OCI-M2 (cell line): ENCODE results near the gene DKC1.

Experiments used
- DNase-seq: peaks from one replicate; lab custom pipeline; 2025; ENCODE audit not compliant: unreplicated experiment; lab: John Stamatoyannopoulos, UW

The DKC1 gene

DNA sequence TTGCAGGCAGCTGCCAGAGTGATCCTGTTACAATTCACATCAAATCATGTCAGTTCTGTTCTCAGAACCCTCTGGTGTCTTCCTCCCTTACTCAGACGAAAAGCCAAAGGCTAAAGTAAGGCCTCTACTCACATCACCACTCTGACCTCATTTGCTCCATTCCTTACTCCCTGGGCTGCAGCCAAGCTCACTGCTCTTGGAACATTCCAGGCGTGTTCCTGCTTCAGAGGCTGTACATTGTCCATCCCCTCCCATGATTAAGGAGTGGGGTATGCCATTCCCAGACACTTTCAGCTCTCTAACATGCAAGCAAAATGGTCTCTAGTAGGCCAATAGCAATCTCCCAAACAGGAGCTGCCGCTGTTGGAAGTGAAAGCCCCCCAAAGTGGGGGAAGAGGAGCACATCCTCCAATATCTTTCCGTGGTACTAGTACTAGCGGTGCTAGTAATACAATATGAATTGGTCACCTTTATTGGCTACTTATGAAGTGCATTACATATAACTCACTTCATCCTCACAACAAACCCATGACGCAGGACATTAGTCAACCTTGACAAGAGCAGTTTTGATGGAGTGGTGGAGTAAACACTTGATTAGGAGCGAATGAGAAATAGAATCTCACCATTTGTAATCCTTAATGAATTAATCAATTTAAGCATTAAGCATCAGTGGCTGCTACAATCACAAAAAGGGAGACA lies 26.8 kb upstream of the DKC1 start:
- DNase-seq, result no peak

DNA sequence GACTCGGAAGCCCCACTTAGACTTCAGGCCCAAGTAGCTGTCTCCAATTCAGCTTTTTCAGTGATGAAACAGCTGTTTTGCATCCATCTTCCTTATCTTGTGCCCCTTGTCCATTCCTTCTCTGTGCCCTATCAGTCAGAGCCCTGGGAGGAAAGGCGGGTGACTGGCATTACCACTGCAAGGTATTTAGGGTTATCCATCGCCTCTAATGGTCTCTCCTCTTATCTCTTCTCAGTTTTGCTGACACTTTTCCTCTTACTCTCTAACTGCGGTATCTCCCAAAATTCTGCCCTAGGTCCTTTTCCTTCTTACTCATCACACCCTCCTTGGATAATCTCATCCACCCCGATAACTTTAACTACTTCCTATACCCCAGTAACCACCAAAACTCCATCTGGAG lies 25.5 kb upstream of the DKC1 start:
- no peak for DNase-seq

DNA sequence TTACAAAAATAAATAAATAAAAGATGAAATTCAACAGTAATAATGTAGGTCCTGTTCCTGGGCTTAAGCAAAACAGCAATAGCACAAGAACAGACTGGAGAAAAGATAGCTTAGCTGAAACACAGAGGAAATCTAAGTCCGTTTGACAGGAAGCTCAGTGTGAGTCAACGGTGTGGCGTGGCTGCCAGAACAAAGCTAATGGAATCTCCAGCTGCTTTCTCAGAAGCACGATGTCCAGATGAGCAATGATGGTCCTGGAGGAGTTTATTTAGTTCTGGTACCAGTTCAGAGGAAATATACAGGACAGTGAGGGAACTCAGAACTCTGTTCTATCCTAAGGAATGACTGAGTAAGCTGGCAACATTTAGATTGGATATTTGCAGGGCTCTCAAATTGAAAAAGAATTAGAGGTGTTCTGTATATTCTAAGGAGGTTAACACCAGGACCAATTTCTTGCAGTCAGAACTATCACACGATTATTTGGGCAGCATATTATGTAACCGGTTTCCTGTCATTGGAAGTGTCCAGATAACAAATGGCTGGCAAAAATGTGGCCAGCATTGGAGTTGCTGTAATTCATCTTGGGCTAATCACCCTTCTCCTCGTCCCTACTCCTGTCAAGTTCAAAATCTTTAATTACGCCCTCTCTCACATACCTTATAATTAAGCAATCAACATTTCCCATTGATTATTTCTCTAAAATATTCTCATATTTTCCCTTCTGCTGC lies 24.5 kb upstream of the DKC1 start:
- DNase-seq, result no peak

DNA sequence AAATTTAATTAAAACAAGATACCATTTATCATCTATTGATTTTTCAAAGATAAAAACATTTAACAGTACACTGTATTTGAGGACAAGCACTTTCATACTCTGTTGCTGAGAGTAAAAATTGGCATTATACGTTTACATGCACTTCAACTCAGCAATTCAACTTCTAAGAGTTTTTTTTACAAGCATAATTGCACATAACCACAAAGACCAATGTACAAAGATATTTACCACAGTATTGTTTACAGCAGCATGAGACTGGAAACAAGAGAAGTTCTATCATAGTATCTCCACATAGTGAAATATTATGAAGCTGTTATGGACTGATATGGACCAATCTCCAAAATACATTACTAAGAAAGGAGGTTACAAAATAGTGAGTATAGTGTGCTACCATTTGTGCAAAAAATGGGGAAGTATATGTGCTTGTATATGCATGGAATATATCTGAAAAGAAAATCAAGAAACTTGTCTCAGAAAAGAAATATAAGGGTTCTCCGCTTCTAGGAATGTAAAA lies 22.7 kb upstream of the DKC1 start:
- DNase-seq, result no peak

DNA sequence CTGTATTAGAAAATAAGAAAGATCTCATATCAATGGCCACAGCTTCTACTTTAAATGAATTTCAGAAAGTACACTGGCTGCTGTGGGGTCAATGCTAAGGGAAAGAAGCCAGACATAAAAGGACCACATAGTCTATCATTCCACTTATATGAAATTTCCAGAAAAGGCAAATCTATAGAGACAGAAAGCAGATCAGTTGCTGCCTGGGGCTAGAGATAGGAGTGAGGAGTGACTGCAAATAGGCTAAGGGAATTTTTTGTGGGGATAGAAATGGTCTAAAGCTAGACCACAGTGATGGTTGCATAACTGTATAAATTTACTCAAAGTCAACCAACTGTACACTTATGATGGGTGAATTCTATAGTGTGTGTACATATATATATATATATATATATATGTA lies 20.1 kb upstream of the DKC1 start:
- DNase-seq, result no peak

DNA sequence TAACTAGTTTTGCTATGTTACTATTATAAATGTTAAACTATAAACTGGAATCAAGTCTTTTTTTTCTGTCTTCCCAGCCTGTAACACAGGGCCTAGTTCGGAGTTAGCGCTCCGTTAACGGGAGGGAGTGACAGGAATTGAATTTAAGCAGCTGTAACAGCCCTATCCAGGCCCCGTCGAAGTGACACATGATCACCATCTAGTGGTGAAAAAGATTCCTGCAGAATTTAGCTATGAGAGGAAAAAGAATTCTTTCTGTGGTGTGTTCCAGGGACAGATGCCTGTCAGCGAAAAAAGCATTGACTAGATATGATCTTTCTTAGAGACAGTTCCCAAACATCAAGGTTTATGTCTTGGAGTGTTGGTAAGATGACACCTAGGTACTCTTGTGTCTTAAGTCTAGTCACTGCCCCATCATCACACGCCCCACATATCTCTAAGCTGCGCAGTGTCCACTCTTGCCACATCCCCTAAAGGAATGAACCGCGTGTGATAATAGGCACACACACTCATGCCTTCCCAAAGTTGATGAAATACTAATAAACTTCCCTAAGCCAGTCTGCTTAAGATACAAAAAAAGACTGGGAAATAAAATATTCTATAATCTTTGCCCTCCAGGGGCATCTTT lies 13.8 kb upstream of the DKC1 start:
- DNase-seq, result no peak

DNA sequence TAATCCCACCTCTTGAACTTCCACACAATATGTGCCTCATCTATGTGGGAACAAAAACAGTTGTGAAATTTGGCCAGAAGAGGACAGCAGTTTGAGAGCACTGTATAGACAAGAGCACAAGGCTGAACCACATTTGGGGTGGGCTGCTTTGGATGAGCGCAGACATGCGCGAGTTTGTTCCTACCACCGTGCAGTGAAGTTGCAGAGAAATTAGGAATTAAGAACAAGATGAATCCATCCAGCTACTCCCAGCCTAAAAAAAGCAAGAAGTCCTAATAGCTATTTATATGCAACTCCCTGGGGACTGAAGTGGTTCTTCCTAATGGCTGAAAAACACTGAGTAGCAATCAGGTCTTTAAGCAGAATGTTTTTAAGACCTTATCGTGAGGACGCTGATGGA lies 12.8 kb upstream of the DKC1 start:
- no peak for DNase-seq

DNA sequence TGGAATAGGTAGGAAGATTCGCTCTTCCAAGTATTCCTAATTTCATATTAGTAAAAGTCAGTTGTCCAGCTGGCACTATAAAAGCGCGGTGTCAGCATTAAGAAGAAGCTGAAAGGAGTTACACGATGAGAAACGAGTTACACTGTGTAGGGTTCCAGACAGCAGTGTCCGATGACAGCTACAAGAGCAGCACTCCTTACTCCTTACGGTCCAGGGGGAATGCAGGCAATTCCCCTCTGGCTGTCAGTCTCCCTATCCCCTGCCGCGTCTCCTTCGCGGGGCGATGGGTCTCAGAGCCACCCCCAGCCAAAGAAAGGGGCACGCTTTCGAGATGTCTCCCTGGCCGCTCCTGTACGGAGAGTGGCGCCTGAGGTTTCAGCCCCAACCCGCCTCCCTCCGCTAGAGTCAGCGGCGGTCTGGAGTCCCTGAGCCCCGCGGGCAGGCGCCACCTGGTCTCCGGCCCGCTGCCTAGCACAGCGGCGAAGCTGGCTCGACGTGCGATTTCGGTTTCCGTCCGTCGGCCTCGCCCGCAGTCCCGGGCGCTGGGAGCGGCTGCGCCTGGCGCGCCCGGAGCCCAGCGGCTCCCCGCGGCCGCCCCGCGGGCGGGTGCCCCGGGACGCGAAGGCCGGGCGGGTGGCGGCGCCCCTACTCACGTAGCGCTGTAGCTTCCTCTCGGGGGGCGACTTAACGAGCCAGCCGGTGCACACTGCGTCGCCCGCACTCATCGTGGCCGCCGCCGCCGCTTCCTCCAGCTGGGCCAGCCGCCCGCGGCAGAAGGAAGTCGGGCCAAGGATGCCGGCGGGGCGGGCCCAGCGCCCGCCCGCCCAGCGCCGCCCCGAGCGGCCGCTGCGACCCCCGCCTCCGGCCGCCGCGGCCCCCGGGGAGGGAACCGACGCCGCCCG lies 12.1 kb upstream of the DKC1 start, which contains the start of gene GAB3:
Gene GAB3, minus strand, starts transcription at position 777 of the 902 bp plus-strand sequence. Its CDS starts 52 bp downstream, at position 725.
- DNase-seq, result no peak

DNA sequence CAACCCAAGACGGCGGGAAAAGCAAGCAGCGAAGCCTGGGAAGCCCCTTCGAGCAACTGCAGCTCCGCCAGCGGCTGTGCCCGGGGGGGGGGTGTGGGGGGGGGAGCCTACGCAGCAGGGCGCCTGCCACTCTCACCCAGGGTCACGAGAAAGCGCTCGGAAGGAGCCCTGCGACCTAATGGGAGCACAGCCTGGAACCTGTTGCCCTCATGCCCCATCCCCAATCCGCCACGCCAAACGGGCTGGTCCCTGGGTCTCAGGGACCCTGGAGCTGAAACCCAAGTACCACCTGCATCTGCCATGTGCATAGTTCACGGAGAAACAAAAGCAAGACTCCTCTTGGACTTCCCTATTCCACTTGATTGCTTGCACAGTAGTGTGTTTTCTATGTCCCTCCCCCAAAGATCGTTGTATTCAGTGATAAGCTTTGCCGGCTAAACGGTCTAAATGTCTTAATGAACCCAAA lies 11.4 kb upstream of the DKC1 start:
- DNase-seq, result no peak

DNA sequence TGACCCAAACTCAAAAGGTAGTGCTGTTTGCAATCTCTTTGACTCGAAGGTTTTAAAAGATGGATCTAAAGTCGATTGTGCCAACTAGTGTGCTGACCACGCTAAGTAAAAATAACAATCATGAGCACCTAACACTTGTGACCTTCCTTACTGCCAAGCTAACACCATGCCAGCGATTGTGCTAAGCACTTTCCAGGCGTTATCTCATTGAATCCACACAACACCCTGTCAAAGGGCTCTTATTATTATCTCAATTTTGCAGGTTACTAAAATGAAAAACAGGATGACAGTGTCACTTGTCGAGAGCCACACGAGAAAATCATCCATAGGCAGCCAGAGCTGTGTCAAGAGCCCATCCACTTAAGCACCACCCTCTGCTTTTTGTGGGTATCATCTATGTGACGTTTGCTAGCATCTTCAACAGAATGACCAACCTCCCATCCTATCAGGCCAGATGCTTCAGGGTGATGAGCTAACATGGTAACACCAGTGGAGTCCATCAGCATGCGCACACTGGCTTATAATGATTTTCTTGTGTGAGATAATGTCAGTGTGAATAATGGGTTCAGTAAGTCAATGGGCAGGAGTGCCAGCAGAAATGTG lies 10.9 kb upstream of the DKC1 start:
- DNase-seq, result no peak

DNA sequence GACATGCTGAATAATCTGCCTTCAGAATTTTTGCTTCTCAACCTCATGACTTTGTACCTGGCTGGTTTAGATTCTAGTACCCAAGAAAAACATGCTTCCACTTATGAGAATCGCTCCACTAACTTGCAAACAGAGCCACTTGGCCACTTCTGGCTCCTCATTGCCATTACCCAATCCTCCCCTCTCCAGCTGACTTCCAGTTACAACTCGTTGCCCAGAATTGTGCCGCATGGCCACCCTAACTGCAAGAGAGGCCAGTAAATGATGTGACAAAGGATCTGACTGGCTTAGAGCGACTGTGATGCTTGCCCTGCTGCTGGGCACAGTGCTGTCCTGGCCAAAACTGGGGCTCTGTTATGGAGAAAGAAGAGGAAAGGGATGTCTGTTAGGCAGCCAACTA lies 4.0 kb upstream of the DKC1 start:
- DNase-seq, result no peak

DNA sequence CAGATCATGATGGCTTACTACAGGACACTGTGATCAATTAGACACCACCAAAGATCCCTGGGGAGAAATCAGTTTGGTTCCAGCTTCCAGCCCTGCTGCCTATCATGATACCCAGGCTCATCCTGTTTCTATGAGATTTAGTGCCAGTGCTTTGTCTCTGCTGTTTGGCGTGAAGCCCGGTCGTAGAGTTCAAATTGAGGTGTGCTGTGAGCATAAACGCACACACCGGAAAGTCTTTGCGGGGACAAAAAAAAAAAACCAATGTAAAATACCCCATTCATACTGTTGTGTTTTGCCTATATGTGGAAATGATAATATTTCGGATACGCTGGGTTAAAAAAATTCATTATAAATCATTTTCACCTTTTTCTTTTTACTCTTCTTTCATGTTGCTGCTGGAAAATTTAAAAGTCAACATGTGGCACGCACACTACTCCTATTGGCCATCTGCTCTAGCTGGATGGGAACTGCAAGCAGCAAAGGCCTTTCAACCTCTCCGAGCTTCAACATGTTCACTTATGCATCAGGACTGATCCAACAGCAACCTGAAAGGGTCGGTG lies 607 bp upstream of the DKC1 start:
- no peak for DNase-seq

DNA sequence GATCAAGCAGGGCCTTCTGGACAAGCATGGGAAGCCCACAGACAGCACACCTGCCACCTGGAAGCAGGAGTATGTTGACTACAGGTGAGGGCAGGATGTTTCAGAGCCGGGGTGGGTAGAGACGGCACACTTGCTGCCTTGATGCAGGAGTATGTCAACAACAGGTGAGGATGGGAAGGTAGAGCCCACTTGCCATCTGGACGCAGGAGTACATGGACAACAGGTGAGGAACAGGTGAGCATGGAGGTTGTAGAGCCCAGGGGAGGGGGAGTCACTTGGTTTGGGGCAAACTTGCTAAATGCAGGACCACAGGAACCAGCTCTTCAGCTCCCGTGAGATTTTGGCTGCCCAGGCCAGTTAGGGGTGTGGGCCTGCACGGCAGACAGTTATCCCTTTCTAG lies 12.0 kb downstream of the DKC1 start:
- DNase-seq, result no peak

DNA sequence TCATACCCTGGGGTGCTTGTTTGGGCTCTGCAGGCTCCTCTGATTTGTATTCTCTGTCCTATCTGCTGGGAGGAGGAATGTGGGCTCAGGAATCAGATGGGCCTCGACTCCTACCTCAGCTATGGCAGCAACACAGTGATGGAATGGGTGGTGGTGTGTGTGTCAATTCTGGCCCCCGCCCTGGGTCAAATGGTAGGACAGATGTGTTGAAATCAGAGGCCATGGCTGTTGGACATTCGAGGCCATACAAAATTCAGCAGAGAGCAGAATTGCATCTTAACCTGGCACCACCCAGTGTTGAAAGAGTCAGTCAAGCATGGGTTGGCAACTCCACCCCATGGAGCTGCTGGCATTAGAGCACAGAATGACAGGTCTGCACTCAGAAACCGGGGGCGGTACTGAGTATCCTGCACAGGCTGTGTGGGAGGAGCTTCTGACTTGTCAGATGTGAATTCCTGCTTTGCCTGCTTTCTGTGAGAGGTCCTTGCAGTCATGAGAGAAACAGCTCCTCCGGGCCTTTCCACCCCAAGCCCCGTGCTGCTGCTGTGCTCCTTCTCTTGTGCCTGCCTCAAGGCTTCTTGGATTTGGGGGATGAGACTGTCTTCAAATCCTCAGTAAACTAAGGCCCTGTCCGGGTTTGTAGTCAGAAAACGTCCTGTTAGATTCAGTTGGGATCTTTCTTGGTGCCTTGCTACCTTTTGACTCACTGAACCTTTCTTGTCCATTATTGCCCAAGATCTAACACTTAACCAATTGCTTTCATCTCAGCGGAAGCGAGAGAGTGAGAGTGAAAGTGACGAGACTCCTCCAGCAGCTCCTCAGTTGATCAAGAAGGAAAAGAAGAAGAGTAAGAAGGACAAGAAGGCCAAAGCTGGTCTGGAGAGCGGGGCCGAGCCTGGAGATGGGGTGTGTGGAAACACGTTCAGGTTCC lies 13.0 kb downstream of the DKC1 start:
- DNase-seq, result no peak

DNA sequence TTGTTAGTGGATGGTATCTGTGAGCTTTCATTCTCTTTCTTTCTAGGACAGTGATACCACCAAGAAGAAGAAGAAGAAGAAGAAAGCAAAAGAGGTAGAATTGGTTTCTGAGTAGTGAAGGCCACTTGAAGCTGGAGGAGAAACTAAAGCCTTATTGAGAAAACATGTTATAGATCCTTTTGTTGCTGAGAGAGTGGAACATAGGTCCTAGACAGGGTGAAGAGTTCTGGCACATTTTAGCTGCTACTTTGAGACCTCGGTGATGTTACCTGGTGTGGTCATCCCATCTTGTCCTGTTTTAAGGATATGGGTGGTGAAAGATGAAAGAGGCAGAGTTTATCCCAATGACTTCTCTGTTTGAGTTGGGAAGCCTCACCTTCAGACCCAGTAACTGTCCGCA lies 14.1 kb downstream of the DKC1 start:
- DNase-seq, result no peak

DNA sequence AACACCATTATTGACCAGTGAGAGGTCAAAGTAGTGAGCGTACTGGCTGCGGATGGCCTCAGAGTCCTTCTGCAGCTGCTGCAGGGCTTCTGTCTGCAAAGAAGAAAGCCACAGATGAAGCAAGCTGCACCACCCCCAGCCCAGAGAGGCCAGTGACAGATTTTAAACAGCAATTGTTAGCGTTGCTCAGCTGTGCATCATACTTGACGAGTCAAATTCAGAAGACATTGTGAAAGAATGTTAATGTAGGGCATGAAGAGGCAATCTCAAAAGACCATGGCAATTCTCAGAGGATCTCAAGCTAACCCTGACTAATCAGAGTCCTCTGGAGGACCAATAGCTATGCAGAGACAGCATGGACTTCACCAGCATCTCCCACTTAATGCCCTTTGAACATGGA lies 16.6 kb downstream of the DKC1 start:
- DNase-seq, result no peak

DNA sequence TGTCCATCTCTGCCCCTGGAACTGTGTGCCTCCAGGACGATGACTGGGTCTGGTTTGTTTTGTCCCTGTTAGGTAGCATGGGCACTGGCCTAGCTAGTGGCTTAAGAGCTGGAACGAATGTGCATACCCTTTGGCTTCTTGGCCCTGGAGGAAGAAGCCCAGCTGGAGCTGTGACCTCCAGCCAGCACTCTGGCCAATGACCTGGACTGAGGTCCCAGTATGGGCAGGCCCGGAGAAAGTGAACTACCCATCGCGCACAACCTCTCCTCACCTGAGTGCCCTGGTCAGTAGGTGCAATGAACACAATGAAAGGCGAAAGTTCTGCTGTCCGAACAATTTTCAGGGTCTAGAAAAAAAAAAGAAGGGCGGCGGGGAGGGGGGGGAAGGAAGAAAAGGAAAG lies 18.3 kb downstream of the DKC1 start:
- no peak for DNase-seq

DNA sequence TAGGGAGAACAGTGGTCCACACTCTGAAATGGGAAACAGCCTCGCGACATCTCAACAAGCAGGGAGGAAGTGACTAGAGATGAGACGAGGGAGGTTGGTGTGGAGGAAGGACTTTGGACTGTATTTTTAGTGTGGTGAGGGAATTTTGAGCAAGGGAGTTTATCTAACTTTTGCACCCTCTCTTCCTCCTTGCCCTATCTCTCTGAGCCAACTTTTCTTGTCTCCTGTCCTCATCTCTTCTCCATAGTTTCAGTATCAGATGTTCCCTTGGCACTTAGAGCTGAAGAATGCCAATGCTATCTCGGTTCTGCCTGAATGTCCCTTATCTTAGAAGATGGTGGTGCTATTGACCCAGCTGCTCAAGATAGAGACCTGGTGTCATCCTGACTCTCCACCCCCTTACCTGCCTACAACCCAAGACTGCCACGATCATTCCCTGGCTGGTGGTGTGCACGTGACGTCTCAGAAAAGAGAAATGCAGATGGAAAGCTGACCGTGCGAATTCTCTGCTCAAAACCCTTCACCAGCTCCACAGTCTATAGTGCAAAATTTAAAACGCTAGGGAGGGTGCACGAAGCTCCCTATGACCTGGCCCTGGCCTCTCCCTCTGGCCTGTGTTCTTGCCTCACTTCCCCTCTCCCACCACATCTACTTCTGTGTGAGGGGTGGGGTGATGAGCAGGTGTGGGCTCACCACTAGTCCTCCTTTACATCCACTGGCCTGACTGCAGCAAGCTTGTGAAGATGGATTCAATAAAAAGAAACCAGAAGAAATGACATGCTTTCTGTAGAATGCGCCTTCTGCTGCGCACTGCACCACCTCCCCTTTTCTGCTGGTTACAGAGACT lies 21.7 kb downstream of the DKC1 start:
- DNase-seq, result no peak
